Small intestine (tissue), 7 donors: ENCODE data around the gene SERTAD2. TPM values are rescaled to one million over a fixed set of nuclear protein-coding genes. Genes with fewer than 3 reads are reported as not detected.

Source experiments
- DNase-seq, 2 donors: peaks; one replicate each; pipeline versions ENCODE4 v3.0.0 to v3.0.0-alpha.2; 2013
- FAIRE-seq: peaks from 2 replicates; lab custom pipeline; 2012; peaks lifted over from hg19 to GRCh38; lab: Jason Lieb, UNC
- H3K27ac ChIP-seq, 3 donors: one replicate each; pipeline ENCODE4 v1.5.1; 2013; ENCODE audit warnings: low read length in 2 of 3, mild to moderate bottlenecking in 2 of 3, control low read depth in 1 of 3, inconsistent platforms in 1 of 3, low read depth in 1 of 3, moderate library complexity in 1 of 3
- H3K27me3 ChIP-seq, 3 donors: one replicate each; pipeline ENCODE4 v1.6.1; 2013; ENCODE audit warnings: low read length in 3 of 3, inconsistent platforms in 1 of 3; ENCODE audit not compliant: control insufficient read depth in 3 of 3, insufficient read depth in 3 of 3
- H3K36me3 ChIP-seq, 3 donors: one replicate each; pipeline ENCODE4 v1.6.1; 2013; ENCODE audit warnings: low read length in 3 of 3, inconsistent platforms in 1 of 3, low read depth in 1 of 3, mild to moderate bottlenecking in 1 of 3, moderate library complexity in 1 of 3; ENCODE audit not compliant: control insufficient read depth in 3 of 3, insufficient read depth in 2 of 3
- H3K4me1 ChIP-seq, 3 donors: one replicate each; pipeline ENCODE4 v1.6.1; 2013; ENCODE audit warnings: low read length in 2 of 3, inconsistent platforms in 1 of 3, low read depth in 1 of 3, mild to moderate bottlenecking in 1 of 3, moderate library complexity in 1 of 3; ENCODE audit not compliant: control insufficient read depth in 3 of 3, insufficient read depth in 2 of 3
- H3K4me3 ChIP-seq, 3 donors: one replicate each; pipeline ENCODE4 v1.5.1; 2013; ENCODE audit warnings: low read length in 3 of 3, control low read depth in 1 of 3, inconsistent platforms in 1 of 3, low read depth in 1 of 3, mild to moderate bottlenecking in 1 of 3, moderate library complexity in 1 of 3
- H3K9me3 ChIP-seq, 2 donors: one replicate each; pipeline ENCODE4 v1.6.1; 2013; ENCODE audit warnings: low read depth in 1 of 2, low read length in 1 of 2; ENCODE audit not compliant: control insufficient read depth in 2 of 2, insufficient read depth in 1 of 2
- WGBS, 3 donors: extraction: QIAGEN DNeasy Blood & Tissue Kit; methylation state at CpG; one replicate each; pipeline ENCODE4 v1.1.7; 2013; 5-methylcytosine and 5-hydroxymethylcytosine counted together
- polyA plus RNA-seq, 4 donors: library from polyadenylated mRNA; stranded (reverse) in 3 of 4; unstranded in 1 of 4; fragments of 200-250 nt in 3 of 4; fragments of 120-200 nt in 1 of 4; gene quantifications; one replicate each; pipeline versions ENCODE4 v1.2.1 to v1.2.3, GENCODE V29; 2013
- donor health status: healthy with polysubstance abuse.
- donor health status: control.
- donor health status: control.
- donor health status: Bipolar disorder and iron deficiency.
- donor health status: healthy.

Gene SERTAD2
- polyA plus RNA-seq, 4 donors: 2.7 to 22.0 (median 5.8) TPM

DNA sequence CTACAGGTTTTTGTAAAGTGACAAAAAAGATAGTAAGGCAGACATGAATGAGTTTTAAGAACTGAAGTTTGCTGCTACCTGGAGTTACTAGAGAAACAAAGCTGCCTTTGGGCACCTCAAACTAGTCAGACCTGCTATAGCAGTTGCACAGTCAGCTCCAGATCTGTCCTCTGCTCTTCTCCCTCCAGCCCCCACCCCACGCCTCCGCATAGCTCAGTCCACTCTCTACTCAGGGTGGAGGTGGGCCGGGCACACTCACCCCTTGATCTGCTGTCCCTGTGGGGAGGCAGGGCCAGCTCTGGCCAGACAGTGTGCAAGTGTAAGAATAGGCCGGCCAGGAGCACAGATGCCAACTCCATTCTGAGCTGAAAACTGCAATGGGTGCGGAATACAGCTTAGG lies 4.1 kb downstream of the SERTAD2 start:
- DNase-seq (peak; percentile 49 to 66), FAIRE-seq (no peak)
- 22 to 65% (median 43%) methylated on average over 5 of the region's 5 CpGs for WGBS, 3 donors
- H3K4me3 ChIP-seq: peak overlapping the region in 1 of 3 donors; percentile 10
- H3K27ac ChIP-seq: peak overlapping the region; percentile 21 to 99 (median 66)
- H3K9me3 ChIP-seq: no peaks in the 10 kb centered on the region
- no peaks in the 10 kb centered on the region for H3K27me3 ChIP-seq
- H3K4me1 ChIP-seq: peaks cover 6 to 53% (median 8%) of the 10 kb centered on the region in 3 donors
- H3K36me3 ChIP-seq: no peaks in the 10 kb centered on the region

DNA sequence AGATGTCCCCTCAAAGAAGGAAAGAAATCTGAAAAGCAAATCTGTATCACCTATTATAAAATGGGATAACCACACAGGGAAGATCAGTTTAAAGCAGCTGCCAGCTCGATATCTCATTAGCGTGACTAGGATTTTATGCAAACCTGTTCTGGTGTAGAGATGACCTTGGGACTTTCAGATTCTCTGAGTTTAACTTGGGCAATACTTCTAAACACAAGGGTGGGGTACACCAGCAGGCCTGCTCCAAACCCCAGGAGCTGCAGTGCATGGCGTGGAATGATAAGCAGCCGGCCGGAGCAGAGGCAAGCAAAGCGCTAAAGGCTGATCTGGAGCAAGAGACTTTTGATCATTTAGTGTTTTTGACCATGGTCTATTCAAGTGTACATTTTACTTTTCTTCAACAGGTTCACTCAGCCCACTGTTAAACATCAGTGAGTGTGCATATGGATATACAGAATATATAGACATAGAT lies 4.7 kb downstream of the SERTAD2 start:
- Histone ChIP-seq H3K9me3 (no peaks in the 10 kb centered on the region), H3K27ac (peak overlapping the region; percentile 22 to 99 (median 65)), H3K36me3 (no peaks in the 10 kb centered on the region), H3K27me3 (no peaks in the 10 kb centered on the region), H3K4me1 (peaks cover 6 to 58% (median 11%) of the 10 kb centered on the region in 3 donors), H3K4me3 (no peak overlapping the region)
- 22 to 62% (median 37%) methylated on average over 6 of the region's 6 CpGs for WGBS, 3 donors
- FAIRE-seq (no peak), DNase-seq (peak; percentile 83 to 90)

- H3K27me3 ChIP-seq: no peaks in the 10 kb centered on the region
- H3K4me3 ChIP-seq: no peak overlapping the region
- H3K36me3 ChIP-seq: peaks cover 0 to 4% (median 0%) of the 10 kb centered on the region in 3 donors
- no peak overlapping the region for H3K27ac ChIP-seq
- DNase-seq: peak; percentile 80 to 87
- H3K9me3 ChIP-seq: no peaks in the 10 kb centered on the region
- peaks cover 8 to 58% (median 14%) of the 10 kb centered on the region in 3 donors for H3K4me1 ChIP-seq
- FAIRE-seq: no peak
- 3 to 12% (median 8%) methylated on average over 9 of the region's 9 CpGs for WGBS, 3 donors
Observed at GRCh38 chr2:64646007-64646880, 7.5 kb downstream of the SERTAD2 start.

- peak; percentile 47 to 86 for DNase-seq
- H3K27me3 ChIP-seq: no peaks in the 10 kb centered on the region
- FAIRE-seq: no peak
- H3K4me1 ChIP-seq: peaks cover 3 to 45% (median 11%) of the 10 kb centered on the region in 3 donors
- H3K27ac ChIP-seq: peak overlapping the region; percentile 56 to 93 (median 88)
- H3K9me3 ChIP-seq: no peaks in the 10 kb centered on the region
- H3K4me3 ChIP-seq: peak overlapping the region; percentile 9 to 46 (median 31)
- WGBS, 3 donors: 4 to 16% (median 16%) methylated on average over 31 of the region's 31 CpGs
- peaks cover 0 to 8% (median 0%) of the 10 kb centered on the region in 3 donors for H3K36me3 ChIP-seq
Observed at GRCh38 chr2:64644458-64645382, 9.0 kb downstream of the SERTAD2 start.

GRCh38 chr2:64643838-64644457 lies 9.8 kb downstream of the SERTAD2 start:
- H3K4me3 ChIP-seq: peak overlapping the region in 1 of 3 donors; percentile 46
- 59 to 81% (median 61%) methylated on average over 8 of the region's 8 CpGs for WGBS, 3 donors
- H3K27ac ChIP-seq: peak overlapping the region; percentile 56 to 93 (median 88)
- FAIRE-seq: no peak
- no peaks in the 10 kb centered on the region for H3K27me3 ChIP-seq
- H3K4me1 ChIP-seq: peaks cover 3 to 39% (median 9%) of the 10 kb centered on the region in 3 donors
- peaks cover 0 to 8% (median 0%) of the 10 kb centered on the region in 3 donors for H3K36me3 ChIP-seq
- no peak for DNase-seq
- H3K9me3 ChIP-seq: no peaks in the 10 kb centered on the region

- 59 to 74% (median 66%) methylated on average over 10 of the region's 10 CpGs for WGBS, 3 donors
- no peak for DNase-seq
Observed at GRCh38 chr2:64641599-64641998, 12.1 kb downstream of the SERTAD2 start.

GRCh38 chr2:64640153-64641044 lies 13.3 kb downstream of the SERTAD2 start:
- no peak for FAIRE-seq
- no peaks in the 10 kb centered on the region for H3K9me3 ChIP-seq
- H3K4me3 ChIP-seq: no peak overlapping the region
- H3K4me1 ChIP-seq: peaks cover 2 to 19% (median 9%) of the 10 kb centered on the region in 3 donors
- 72 to 78% (median 73%) methylated on average over 12 of the region's 12 CpGs for WGBS, 3 donors
- peaks cover 4 to 22% (median 7%) of the 10 kb centered on the region in 3 donors for H3K36me3 ChIP-seq
- H3K27ac ChIP-seq: no peak overlapping the region
- H3K27me3 ChIP-seq: no peaks in the 10 kb centered on the region
- DNase-seq: no peak

More at GRCh38 chr2:64641599-64641998, 12.1 kb downstream of the SERTAD2 start:
- H3K27ac ChIP-seq: no peak overlapping the region
- H3K27me3 ChIP-seq: no peaks in the 10 kb centered on the region
- peaks cover 2 to 24% (median 9%) of the 10 kb centered on the region in 3 donors for H3K4me1 ChIP-seq
- no peak for FAIRE-seq
- peaks cover 0 to 12% (median 0%) of the 10 kb centered on the region in 3 donors for H3K36me3 ChIP-seq
- H3K9me3 ChIP-seq: no peaks in the 10 kb centered on the region
- H3K4me3 ChIP-seq: no peak overlapping the region
